Measurements from ENCODE around the gene TNP1.

TNP1 gene

GRCh38 chr2:216881411-216881810 is 21.5 kb upstream of the TNP1 start:
- Histone ChIP-seq H3K79me2 (ENCODE audit: insufficient read depth, low read depth) (no peaks in the 10 kb centered on the region), H3K4me1 (ENCODE audit: low read depth, poor library complexity, severe bottlenecking) (no peaks in the 10 kb centered on the region), H3K27ac (no peak overlapping the region), H3K36me3 (ENCODE audit: insufficient read depth) (no peaks in the 10 kb centered on the region), H2AFZ (ENCODE audit: low read depth) (no peak overlapping the region), H4K20me1 (ENCODE audit: insufficient read depth) (no peaks in the 10 kb centered on the region), H3K4me3 (IDR thresholded peaks at IDR 0.05; ENCODE audit: insufficient read depth, low read depth, low read length) (no peak overlapping the region), H3K9ac (no peak overlapping the region), H3K27me3 (ENCODE audit: insufficient read depth, low read depth) (no peaks in the 10 kb centered on the region), H3K4me2 (no peak overlapping the region)
- TF ChIP-seq CTCF (conservative IDR thresholded peaks at IDR 0.05; ENCODE audit: low read depth, low read length), result no peak

- no peak overlapping the region for H3K4me2 ChIP-seq
- H3K4me1 ChIP-seq (ENCODE audit: low read depth, poor library complexity, severe bottlenecking), result no peaks in the 10 kb centered on the region
- no peaks in the 10 kb centered on the region for H4K20me1 ChIP-seq (ENCODE audit: insufficient read depth)
- H3K36me3 ChIP-seq (ENCODE audit: insufficient read depth), result no peaks in the 10 kb centered on the region
- no peak overlapping the region for H3K27ac ChIP-seq
- TF ChIP-seq CTCF (conservative IDR thresholded peaks at IDR 0.05; ENCODE audit: low read depth, low read length), result no peak
- no peaks in the 10 kb centered on the region for H3K27me3 ChIP-seq (ENCODE audit: insufficient read depth, low read depth)
- no peak overlapping the region for H3K4me3 ChIP-seq (IDR thresholded peaks at IDR 0.05; ENCODE audit: insufficient read depth, low read depth, low read length)
- H3K9ac ChIP-seq, result no peak overlapping the region
- no peak overlapping the region for H2AFZ ChIP-seq (ENCODE audit: low read depth)
- H3K79me2 ChIP-seq (ENCODE audit: insufficient read depth, low read depth), result no peaks in the 10 kb centered on the region
Observed at GRCh38 chr2:216880509-216881184, 20.8 kb upstream of the TNP1 start.

GRCh38 chr2:216879727-216880508 is 20.1 kb upstream of the TNP1 start:
- H3K36me3 ChIP-seq (ENCODE audit: insufficient read depth), result no peaks in the 10 kb centered on the region
- H3K79me2 ChIP-seq (ENCODE audit: insufficient read depth, low read depth), result no peaks in the 10 kb centered on the region
- no peak for TF ChIP-seq CTCF (conservative IDR thresholded peaks at IDR 0.05; ENCODE audit: low read depth, low read length)
- no peak overlapping the region for H3K9ac ChIP-seq
- no peak overlapping the region for H2AFZ ChIP-seq (ENCODE audit: low read depth)
- no peak overlapping the region for H3K27ac ChIP-seq
- H4K20me1 ChIP-seq (ENCODE audit: insufficient read depth), result no peaks in the 10 kb centered on the region
- no peak overlapping the region for H3K4me2 ChIP-seq
- H3K4me1 ChIP-seq (ENCODE audit: low read depth, poor library complexity, severe bottlenecking), result no peaks in the 10 kb centered on the region
- no peak overlapping the region for H3K4me3 ChIP-seq (IDR thresholded peaks at IDR 0.05; ENCODE audit: insufficient read depth, low read depth, low read length)
- H3K27me3 ChIP-seq (ENCODE audit: insufficient read depth, low read depth), result no peaks in the 10 kb centered on the region

GRCh38 chr2:216878072-216878471 is 18.2 kb upstream of the TNP1 start:
- Histone ChIP-seq H3K36me3 (ENCODE audit: insufficient read depth) (no peaks in the 10 kb centered on the region), H3K79me2 (ENCODE audit: insufficient read depth, low read depth) (no peaks in the 10 kb centered on the region), H4K20me1 (ENCODE audit: insufficient read depth) (no peaks in the 10 kb centered on the region), H3K9ac (no peak overlapping the region), H2AFZ (ENCODE audit: low read depth) (no peak overlapping the region), H3K27ac (no peak overlapping the region), H3K4me2 (no peak overlapping the region), H3K27me3 (ENCODE audit: insufficient read depth, low read depth) (no peaks in the 10 kb centered on the region), H3K4me3 (IDR thresholded peaks at IDR 0.05; ENCODE audit: insufficient read depth, low read depth, low read length) (no peak overlapping the region), H3K4me1 (ENCODE audit: low read depth, poor library complexity, severe bottlenecking) (no peaks in the 10 kb centered on the region)
- TF ChIP-seq CTCF (conservative IDR thresholded peaks at IDR 0.05; ENCODE audit: low read depth, low read length), result no peak
